ENCODE results near the gene TRIM10.

Gene TRIM10

GRCh38 chr6:30102970-30103871 lies 57.8 kb downstream of the TRIM10 start:
- H3K4me3 Mint-ChIP-seq: peak overlapping the region; percentile 68
- peak; percentile 89 for ATAC-seq (replicated peaks; ENCODE audit: extremely low read depth, poor library complexity, severe bottlenecking)

GRCh38 chr6:30102414-30102969 lies 58.5 kb downstream of the TRIM10 start:
- DNase-seq (ENCODE audit: low spot score in 2 of 2) (no peak), ATAC-seq (replicated peaks; ENCODE audit: extremely low read depth, poor library complexity, severe bottlenecking) (peak; percentile 16)
- no peaks in the 10 kb centered on the region for H3K36me3 Mint-ChIP-seq (ENCODE audit: insufficient read depth)
- H3K4me1 Mint-ChIP-seq: peaks cover 32% of the 10 kb centered on the region
- H3K9me3 Mint-ChIP-seq: no peaks in the 10 kb centered on the region
- H3K27me3 Mint-ChIP-seq: peaks cover 57% of the 10 kb centered on the region
- peak overlapping the region; percentile 0 for H3K27ac Mint-ChIP-seq (ENCODE audit: low read depth)
- H3K4me3 Mint-ChIP-seq: peak overlapping the region; percentile 68

More at GRCh38 chr6:30102970-30103871, 57.8 kb downstream of the TRIM10 start:
- Mint-ChIP-seq H3K36me3 (ENCODE audit: insufficient read depth) (no peaks in the 10 kb centered on the region), H3K27ac (ENCODE audit: low read depth) (peak overlapping the region; percentile 0), H3K9me3 (no peaks in the 10 kb centered on the region), H3K27me3 (peaks cover 57% of the 10 kb centered on the region), H3K4me1 (peaks cover 32% of the 10 kb centered on the region)
- DNase-seq (ENCODE audit: low spot score in 2 of 2): peak; percentile 72 to 74

Data from central memory CD8-positive, alpha-beta T cell (primary cell).